ENCODE results near the gene ALAS1. TPM values are rescaled to one million over a fixed set of nuclear protein-coding genes. Genes with fewer than 3 reads are reported as not detected.
"Not testable (repeated sequence)": the region's sequence is repeated elsewhere in the genome, so short reads cannot be mapped to it uniquely, and the experiment has no call there.

The ALAS1 gene
- total RNA-seq, 4 donors from 2014 or later = 30.0 to 50.8 (median 35.8) TPM

DNA sequence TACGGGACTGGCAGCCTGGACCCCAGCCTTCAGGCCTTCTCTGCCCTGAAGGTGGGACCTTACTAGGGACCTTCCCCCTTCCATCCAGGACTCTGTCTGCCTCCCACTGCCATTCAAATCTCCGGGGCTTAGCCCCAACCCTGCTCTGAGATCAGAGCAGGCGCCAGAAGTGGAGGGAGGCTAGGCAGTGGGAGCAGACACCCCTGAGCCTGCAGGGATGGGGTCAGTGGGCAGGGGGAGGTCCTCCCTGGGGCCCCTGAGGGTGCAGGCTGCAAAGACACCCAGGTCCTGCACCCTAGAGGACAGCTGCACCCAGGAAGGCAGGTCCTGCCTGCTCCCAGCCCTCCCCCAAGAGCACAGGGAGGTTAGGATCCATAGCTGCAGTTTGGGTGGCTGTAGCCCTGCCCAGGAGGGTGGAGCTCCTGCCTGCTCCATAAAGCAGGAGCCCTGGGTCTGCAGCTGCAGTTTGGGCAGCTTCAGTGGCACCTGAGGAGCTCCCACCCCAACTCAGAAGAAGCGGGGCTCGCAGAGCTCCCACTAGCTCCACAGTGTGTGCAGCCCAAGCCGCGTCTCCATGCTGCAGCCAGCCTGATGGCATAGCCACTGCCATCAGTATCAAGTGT is 35.6 kb upstream of the ALAS1 start:
- Histone ChIP-seq H3K4me3 (no peak overlapping the region), H3K36me3 (no peaks in the 10 kb centered on the region), H3K27me3 (no peaks in the 10 kb centered on the region), H3K9me3 (no peaks in the 10 kb centered on the region), H3K27ac (no peak overlapping the region), H3K4me1 (no peaks in the 10 kb centered on the region)
- TF ChIP-seq EP300 (IDR thresholded peaks at IDR 0.05) (no peak), POLR2A (IDR thresholded peaks at IDR 0.05) (no peak), POLR2AphosphoS5 (IDR thresholded peaks at IDR 0.05) (no peak)
- TF ChIP-seq, protein P1, sequence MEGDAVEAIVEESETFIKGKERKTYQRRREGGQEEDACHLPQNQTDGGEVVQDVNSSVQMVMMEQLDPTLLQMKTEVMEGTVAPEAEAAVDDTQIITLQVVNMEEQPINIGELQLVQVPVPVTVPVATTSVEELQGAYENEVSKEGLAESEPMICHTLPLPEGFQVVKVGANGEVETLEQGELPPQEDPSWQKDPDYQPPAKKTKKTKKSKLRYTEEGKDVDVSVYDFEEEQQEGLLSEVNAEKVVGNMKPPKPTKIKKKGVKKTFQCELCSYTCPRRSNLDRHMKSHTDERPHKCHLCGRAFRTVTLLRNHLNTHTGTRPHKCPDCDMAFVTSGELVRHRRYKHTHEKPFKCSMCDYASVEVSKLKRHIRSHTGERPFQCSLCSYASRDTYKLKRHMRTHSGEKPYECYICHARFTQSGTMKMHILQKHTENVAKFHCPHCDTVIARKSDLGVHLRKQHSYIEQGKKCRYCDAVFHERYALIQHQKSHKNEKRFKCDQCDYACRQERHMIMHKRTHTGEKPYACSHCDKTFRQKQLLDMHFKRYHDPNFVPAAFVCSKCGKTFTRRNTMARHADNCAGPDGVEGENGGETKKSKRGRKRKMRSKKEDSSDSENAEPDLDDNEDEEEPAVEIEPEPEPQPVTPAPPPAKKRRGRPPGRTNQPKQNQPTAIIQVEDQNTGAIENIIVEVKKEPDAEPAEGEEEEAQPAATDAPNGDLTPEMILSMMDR (IDR thresholded peaks at IDR 0.05) = no peak
- 80 to 98% methylated on average over 1 to 4 of the region's 7 CpGs for WGBS, 2 donors (ENCODE audit: low coverage in 1 of 2)
- no peak for ATAC-seq

DNA sequence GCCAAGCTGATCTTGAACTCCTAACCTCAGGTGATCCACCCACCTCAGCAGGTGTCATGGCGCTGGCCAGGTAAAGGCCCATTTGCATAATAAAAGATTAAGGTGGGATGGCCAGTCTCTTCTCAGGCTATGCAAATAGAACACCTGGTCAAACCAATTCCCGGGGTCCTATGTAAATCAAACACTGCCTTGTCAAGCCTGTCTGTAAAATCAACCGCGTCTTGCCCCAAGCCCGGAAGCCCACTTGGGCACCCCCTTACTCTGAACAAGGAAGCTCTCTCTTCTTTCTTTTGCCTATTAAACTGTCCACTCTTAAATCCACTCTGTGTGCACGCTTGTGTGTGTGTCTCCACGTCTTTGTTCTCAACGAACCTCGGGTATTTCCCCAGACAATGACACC is 30.7 kb upstream of the ALAS1 start:
- no peak overlapping the region for H3K4me3 ChIP-seq
- no peaks in the 10 kb centered on the region for H3K9me3 ChIP-seq
- H3K4me1 ChIP-seq = no peaks in the 10 kb centered on the region
- ATAC-seq = no peak
- 52 to 58% methylated on average over 5 to 9 of the region's 9 CpGs for WGBS, 2 donors (ENCODE audit: low coverage in 1 of 2)
- no peaks in the 10 kb centered on the region for H3K36me3 ChIP-seq
- no peaks in the 10 kb centered on the region for H3K27me3 ChIP-seq
- TF ChIP-seq, protein P1 (IDR thresholded peaks at IDR 0.05) = no peak
- TF ChIP-seq POLR2A (IDR thresholded peaks at IDR 0.05) (no peak), EP300 (IDR thresholded peaks at IDR 0.05) (no peak), POLR2AphosphoS5 (IDR thresholded peaks at IDR 0.05) (no peak)
- H3K27ac ChIP-seq = no peak overlapping the region

DNA sequence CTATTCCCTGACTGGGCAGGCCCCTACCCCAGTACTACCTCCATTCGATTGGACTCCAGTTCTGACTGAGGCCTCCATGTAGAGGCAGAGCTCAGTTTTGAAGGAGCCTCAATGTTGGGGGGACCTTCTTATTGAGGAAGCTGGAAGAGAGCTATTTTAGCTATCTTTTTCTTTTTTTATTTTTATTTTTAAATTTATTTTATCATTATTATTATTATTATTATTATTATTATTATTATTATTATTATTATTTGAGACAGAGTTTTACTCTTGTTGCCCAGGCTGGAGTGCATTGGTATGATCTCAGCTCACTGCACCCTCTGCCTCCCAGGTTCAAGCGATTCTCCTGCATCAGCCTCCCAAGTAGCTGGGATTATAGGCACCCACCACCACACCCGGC is 27.7 kb upstream of the ALAS1 start:
- H3K27ac ChIP-seq, H3K36me3 ChIP-seq, H3K9me3 ChIP-seq, H3K4me3 ChIP-seq, H3K4me1 ChIP-seq, ATAC-seq, H3K27me3 ChIP-seq: not testable (repeated sequence)
- 100% methylated on average over 1 of the region's 3 CpGs for WGBS, 2 donors (ENCODE audit: low coverage in 1 of 2)

- WGBS, 2 donors (ENCODE audit: low coverage in 1 of 2) = 67 to 95% methylated on average over 3 of the region's 3 CpGs
- TF ChIP-seq POLR2AphosphoS5 (IDR thresholded peaks at IDR 0.05) = no peak
- Histone ChIP-seq H3K9me3 (no peaks in the 10 kb centered on the region), H3K4me3 (no peak overlapping the region), H3K36me3 (no peaks in the 10 kb centered on the region), H3K27ac (no peak overlapping the region), H3K4me1 (no peaks in the 10 kb centered on the region), H3K27me3 (no peaks in the 10 kb centered on the region)
- no peak for ATAC-seq
These were observed 26.3 kb upstream of the ALAS1 start for GRCh38 chr3:52171514-52172261.

- Histone ChIP-seq H3K4me3 (no peak overlapping the region), H3K27ac (no peak overlapping the region), H3K36me3 (no peaks in the 10 kb centered on the region), H3K9me3 (no peaks in the 10 kb centered on the region), H3K27me3 (no peaks in the 10 kb centered on the region), H3K4me1 (no peaks in the 10 kb centered on the region)
- TF ChIP-seq, protein P1 (IDR thresholded peaks at IDR 0.05) = no peak
- TF ChIP-seq POLR2A (IDR thresholded peaks at IDR 0.05) (no peak), POLR2AphosphoS5 (IDR thresholded peaks at IDR 0.05) (no peak), EP300 (IDR thresholded peaks at IDR 0.05) (no peak)
- no CpG with 5 or more reads among the region's 5 CpGs for WGBS, 2 donors (ENCODE audit: low coverage in 1 of 2)
- no peak for ATAC-seq
These were observed 25.6 kb upstream of the ALAS1 start for GRCh38 chr3:52172262-52172757.

DNA sequence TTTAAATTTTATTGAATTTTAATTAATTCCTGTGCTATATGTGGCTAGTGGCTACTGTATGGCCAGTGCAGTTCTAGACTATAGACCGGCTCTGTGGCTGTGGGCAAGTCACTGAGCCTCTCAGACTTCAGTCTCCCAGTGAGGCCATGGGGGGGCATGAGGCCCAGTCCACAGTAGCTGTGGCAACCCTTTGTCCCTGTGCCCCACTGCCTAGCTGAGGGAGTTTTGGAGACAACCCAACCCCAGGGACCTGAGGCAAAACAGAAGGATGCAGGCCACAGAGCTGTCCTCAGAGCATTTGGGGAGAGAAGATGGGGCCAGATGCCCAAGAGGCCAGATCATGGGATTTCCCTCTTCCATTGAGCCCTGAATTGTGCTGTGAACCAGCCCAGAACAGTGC is 24.9 kb upstream of the ALAS1 start:
- H3K9me3 ChIP-seq = no peaks in the 10 kb centered on the region
- WGBS, 2 donors (ENCODE audit: low coverage in 1 of 2) = 83% methylated on average over 1 of the region's 1 CpG; no CpG with 5 or more reads in 1 of the 2 donors

More for the DNA sequence above, 24.9 kb upstream of the ALAS1 start:
- Histone ChIP-seq H3K4me3 (no peak overlapping the region), H3K36me3 (no peaks in the 10 kb centered on the region), H3K4me1 (no peaks in the 10 kb centered on the region), H3K27ac (no peak overlapping the region), H3K27me3 (no peaks in the 10 kb centered on the region)
- TF ChIP-seq, protein P1 (IDR thresholded peaks at IDR 0.05) = no peak
- TF ChIP-seq POLR2A (IDR thresholded peaks at IDR 0.05) = no peak
- no peak for TF ChIP-seq EP300 (IDR thresholded peaks at IDR 0.05)
- TF ChIP-seq POLR2AphosphoS5 (IDR thresholded peaks at IDR 0.05) = no peak
- no peak for ATAC-seq

Measured in gastroesophageal sphincter (tissue), 4 donors.